H1 (cell line): ENCODE results near the gene PTPRCAP. TPM values are rescaled to one million over a fixed set of nuclear protein-coding genes. Genes with fewer than 3 reads are reported as not detected.
"Not testable (repeated sequence)": the region's sequence is repeated elsewhere in the genome, so short reads cannot be mapped to it uniquely, and the experiment has no call there.

Source experiments
- CTCF ChIA-PET: fragments of 300-600 bp; sonication (Branson Sonifier 250); formaldehyde crosslinking; loops from one replicate; lab custom pipeline; 2021; ENCODE audit not compliant: partially characterized antibody; lab: Charles Lee
- POLR2A ChIA-PET: fragments of 300-600 bp; sonication (Branson Sonifier 250); formaldehyde crosslinking; loops from one replicate; lab custom pipeline; 2021; ENCODE audit warnings: inconsistent platforms; ENCODE audit not compliant: partially characterized antibody; lab: Charles Lee
- DNase-seq, 2 experiments: peaks; one replicate each; pipeline versions ENCODE4 v3.0.0 to v3.0.0-alpha.2; 2010 to 2022; ENCODE audit warnings: low spot score in 2 of 2, low read depth in 1 of 2, mixed read lengths in 1 of 2
- FAIRE-seq: peaks from 2 replicates; lab custom pipeline; 2011; peaks lifted over from hg19 to GRCh38; lab: Jason Lieb, UNC
- H2AFZ ChIP-seq: 2 replicates; pipeline ENCODE4 v1.8.1; 2012; ENCODE audit warnings: low read length, inconsistent platforms
- H2AK5ac ChIP-seq: 2 replicates; pipeline ENCODE4 v1.6.1; 2013; ENCODE audit warnings: low read depth, low read length
- H2BK120ac ChIP-seq: replicated peaks from 2 replicates; pipeline ENCODE3; 2013; ENCODE audit warnings: low read depth, low read length, inconsistent platforms
- H2BK12ac ChIP-seq: 2 replicates; pipeline ENCODE4 v1.6.1; 2013; ENCODE audit warnings: low read depth, low read length
- H2BK15ac ChIP-seq: 2 replicates; pipeline ENCODE4 v1.6.1; 2013; ENCODE audit warnings: low read length
- H2BK20ac ChIP-seq: 2 replicates; pipeline ENCODE4 v1.6.1; 2013; ENCODE audit warnings: low read length
- H2BK5ac ChIP-seq: 2 replicates; pipeline ENCODE4 v1.6.1; 2013; ENCODE audit warnings: low read depth, low read length
- H3K14ac ChIP-seq: 2 replicates; pipeline ENCODE4 v1.6.1; 2013; ENCODE audit warnings: inconsistent platforms; ENCODE audit not compliant: insufficient read length
- H3K18ac ChIP-seq: 2 replicates; pipeline ENCODE4 v1.6.1; 2013; ENCODE audit warnings: low read length; ENCODE audit errors: extremely low read depth
- H3K23ac ChIP-seq: 2 replicates; pipeline ENCODE4 v1.6.1; 2013; ENCODE audit warnings: inconsistent platforms; ENCODE audit not compliant: insufficient read length
- H3K23me2 ChIP-seq: 2 replicates; pipeline ENCODE4 v1.6.1; 2013; ENCODE audit warnings: low read depth, low read length
- H3K27ac ChIP-seq: 2 replicates; pipeline ENCODE4 v1.6.1; 2011; ENCODE audit warnings: low read depth, low read length, inconsistent platforms
- H3K27me3 ChIP-seq, 4 experiments: replicated peaks in 1 of 4; 1 replicate in 1 of 4; 2 replicates in 3 of 4; pipeline versions ENCODE4 v1.6.1 to v1.8.1; 2011 to 2013; ENCODE audit warnings: low read length in 3 of 4, mild to moderate bottlenecking in 3 of 4, inconsistent platforms in 2 of 4, mixed read lengths in 2 of 4, moderate library complexity in 1 of 4; ENCODE audit not compliant: control insufficient read depth in 3 of 4, insufficient read depth in 3 of 4; ENCODE audit errors: extremely low read depth in 1 of 4
- H3K36me3 ChIP-seq, 4 experiments: 2 replicates each; pipeline versions ENCODE4 v1.6.1 to v1.8.1; 2011 to 2013; ENCODE audit warnings: mild to moderate bottlenecking in 4 of 4, low read length in 3 of 4, moderate library complexity in 2 of 4, control low read depth in 1 of 4, inconsistent platforms in 1 of 4; ENCODE audit not compliant: insufficient read depth in 4 of 4, control insufficient read depth in 2 of 4
- H3K4ac ChIP-seq: replicated peaks from 2 replicates; pipeline ENCODE3; 2013; ENCODE audit warnings: low read length, low read depth, mixed read lengths, inconsistent platforms; ENCODE audit not compliant: insufficient read length
- H3K4me1 ChIP-seq, 4 experiments: replicated peaks in 1 of 4; 1 replicate in 1 of 4; 2 replicates in 3 of 4; pipeline versions ENCODE4 v1.6.1 to v1.8.1; 2011 to 2013; ENCODE audit warnings: low read length in 3 of 4, inconsistent platforms in 2 of 4, mixed read lengths in 1 of 4; ENCODE audit not compliant: insufficient read depth in 4 of 4, control insufficient read depth in 3 of 4
- H3K4me2 ChIP-seq, 2 experiments: 2 replicates each; pipeline versions ENCODE4 v1.6.1 to v1.8.1; 2011 to 2013; ENCODE audit warnings: low read depth in 2 of 2, low read length in 2 of 2, control low read depth in 1 of 2, inconsistent platforms in 1 of 2, mild to moderate bottlenecking in 1 of 2; ENCODE audit not compliant: insufficient read depth in 1 of 2
- H3K4me3 ChIP-seq, 4 experiments: fragments of 200-600, 300-600 bp in 1 of 4; sonication (generic), shearing (Covaris generic), sonication (Bioruptor Twin) in 1 of 4; 2 replicates each; pipeline versions ENCODE4 v1.5.1 to v1.8.1; 2011 to 2016; ENCODE audit warnings: low read length in 4 of 4, low read depth in 3 of 4, control low read depth in 2 of 4, inconsistent platforms in 2 of 4, mild to moderate bottlenecking in 2 of 4, mixed read lengths in 1 of 4, moderate library complexity in 1 of 4; ENCODE audit not compliant: insufficient read depth in 2 of 4; ENCODE audit errors: extremely low read depth in 1 of 4
- H3K56ac ChIP-seq: replicated peaks from 2 replicates; pipeline ENCODE3; 2013; ENCODE audit warnings: low read depth, mild to moderate bottlenecking, mixed read lengths, low read length, inconsistent platforms; ENCODE audit not compliant: insufficient read length
- H3K79me1 ChIP-seq: 2 replicates; pipeline ENCODE4 v1.6.1; 2013; ENCODE audit warnings: low read depth, low read length, control low read depth
- H3K79me2 ChIP-seq, 2 experiments: 2 replicates each; pipeline versions ENCODE4 v1.6.1 to v1.8.1; 2012 to 2013; ENCODE audit warnings: low read length in 2 of 2, mild to moderate bottlenecking in 2 of 2, inconsistent platforms in 1 of 2; ENCODE audit not compliant: insufficient read depth in 2 of 2, control insufficient read depth in 1 of 2
- H3K9ac ChIP-seq, 4 experiments: replicated peaks in 1 of 4; 1 replicate in 1 of 4; 2 replicates in 3 of 4; pipeline versions ENCODE4 v1.6.1 to v1.8.1; 2011 to 2013; ENCODE audit warnings: low read depth in 3 of 4, low read length in 3 of 4, control low read depth in 2 of 4, mild to moderate bottlenecking in 2 of 4, moderate library complexity in 2 of 4, inconsistent platforms in 1 of 4; ENCODE audit errors: extremely low read depth in 1 of 4
- H3K9me3 ChIP-seq, 2 experiments: 2 replicates each; pipeline versions ENCODE4 v1.6.1 to v1.8.1; 2012 to 2013; ENCODE audit warnings: mild to moderate bottlenecking in 2 of 2, moderate library complexity in 2 of 2, control low read depth in 1 of 2, inconsistent platforms in 1 of 2, low read depth in 1 of 2, low read length in 1 of 2, mixed read lengths in 1 of 2; ENCODE audit not compliant: insufficient read depth in 2 of 2
- H4K20me1 ChIP-seq, 2 experiments: replicated peaks in 1 of 2; 2 replicates each; pipeline versions ENCODE3 to v1.8.1; 2011 to 2013; ENCODE audit warnings: inconsistent platforms in 2 of 2, low read length in 2 of 2, mild to moderate bottlenecking in 1 of 2; ENCODE audit not compliant: insufficient read depth in 2 of 2, control insufficient read depth in 1 of 2
- H4K5ac ChIP-seq: 2 replicates; pipeline ENCODE4 v1.6.1; 2013; ENCODE audit warnings: low read length, low read depth, mixed read lengths, inconsistent platforms; ENCODE audit not compliant: insufficient read length
- H4K8ac ChIP-seq: 2 replicates; pipeline ENCODE4 v1.8.0; 2013; ENCODE audit warnings: mild to moderate bottlenecking, moderate library complexity, low read length, inconsistent platforms; ENCODE audit not compliant: insufficient read depth; ENCODE audit errors: extremely low read depth
- H4K91ac ChIP-seq: replicated peaks from 2 replicates; pipeline ENCODE3; 2013; ENCODE audit warnings: low read length, mixed read lengths, inconsistent platforms; ENCODE audit not compliant: insufficient read length
- WGBS, 2 experiments: shearing (Covaris generic) in 1 of 2; methylation state at CpG; one replicate each; pipeline versions ENCODE4 v1.1.6 to v1.1.7; 2013 to 2015; ENCODE audit warnings: low lambda C conversion rate in 2 of 2, mixed read lengths in 2 of 2, inconsistent platforms in 1 of 2, low coverage in 1 of 2, missing lambda C conversion rate in 1 of 2; ENCODE audit not compliant: insufficient replicate concordance in 2 of 2, insufficient coverage in 1 of 2, insufficient read length in 1 of 2; ENCODE audit errors: extremely low coverage in 1 of 2, missing lambda C conversion rate in 1 of 2; 5-methylcytosine and 5-hydroxymethylcytosine counted together
- polyA plus RNA-seq, 7 experiments: library from polyadenylated mRNA; depleted of rRNA in 3 of 7; stranded (reverse) in 5 of 7; unstranded in 2 of 7; fragments of >200 nt in 5 of 7; fragments of 200-250 nt in 2 of 7; gene quantifications; 1 replicate in 5 of 7; 2 replicates in 1 of 7; 4 replicates in 1 of 7; pipeline versions ENCODE4 v1.2.1 to v1.2.3, GENCODE V29; 2011 to 2013; ENCODE audit warnings: missing spikeins in 2 of 7, mixed read lengths in 2 of 7
- total RNA-seq: library from RNA; stranded (reverse); fragmentation: NEBNext Ultra II Directional; extraction: Animal tissue kit (Norgen Biotek cat#: 25700); gene quantifications from 2 replicates; pipeline ENCODE4 v1.2.1, GENCODE V29; 2021

PTPRCAP gene
- total and polyA plus RNA-seq, 2 of the 8 experiments (the other 6 are each of a cell fraction or from before 2014, with no cell fraction given): 0.78 to 6.7 TPM

GRCh38 chr11:67403085-67403484 is 34.4 kb downstream of the PTPRCAP start:
- 94% methylated on average over 9 of the region's 9 CpGs; no CpG with 5 or more reads in 1 of the 2 experiments for WGBS, 2 experiments
- not testable (repeated sequence) for H3K27me3 ChIP-seq

More at GRCh38 chr11:67403085-67403484, 34.4 kb downstream of the PTPRCAP start:
- peak overlapping the region; percentile 81; the same call in 1 of the 2 replicates for H2BK12ac ChIP-seq
- H4K8ac ChIP-seq: peak overlapping the region; percentile 51; the same call in 1 of the 2 replicates
- CTCF ChIA-PET: interaction anchor here (1.1 to 4.9 kb wide), 6 partner anchors 12 to 72 kb away, joined by 4 to 25 read pairs (median 12); partner anchors contain the start of genes POLD4 and RAD9A
- not testable (repeated sequence) for H2BK5ac ChIP-seq, H3K79me2 ChIP-seq, H3K18ac ChIP-seq, H3K9ac ChIP-seq, H4K91ac ChIP-seq, H3K79me1 ChIP-seq, H3K4ac ChIP-seq, H3K14ac ChIP-seq, H3K23me2 ChIP-seq, H3K4me2 ChIP-seq, H4K5ac ChIP-seq, H3K23ac ChIP-seq, H2AFZ ChIP-seq, H2BK20ac ChIP-seq, H3K4me1 ChIP-seq, H3K9me3 ChIP-seq, H3K27ac ChIP-seq, DNase-seq, H2BK120ac ChIP-seq, H3K56ac ChIP-seq, H3K4me3 ChIP-seq, FAIRE-seq, H2AK5ac ChIP-seq
- H3K36me3 ChIP-seq: peaks cover 6 to 13% (median 12%) of the 10 kb centered on the region in 4 experiments; a peak in 6 of 8 replicates
- H2BK15ac ChIP-seq: peak overlapping the region; percentile 46; the same call in 1 of the 2 replicates
- H4K20me1 ChIP-seq: peaks cover 0 to 10% of the 10 kb centered on the region in 2 experiments
- POLR2A ChIA-PET: interaction anchor here (0.8 to 4.3 kb wide), 8 partner anchors 8 to 90 kb away, joined by 3 to 31 read pairs (median 6); partner anchors contain the start of genes PTPRCAP and RAD9A
